ENCODE measurements around the gene ABHD17C.

- no peak for TF ChIP-seq EZH2phosphoT487 (conservative IDR thresholded peaks at IDR 0.05; ENCODE audit: low read length)
- TF ChIP-seq CTCF (IDR thresholded peaks at IDR 0.05; ENCODE audit: insufficient read depth, low read length, poor library complexity, severe bottlenecking), result no peak
These were observed 27.2 kb upstream of the ABHD17C start for GRCh38 chr15:80667936-80668335.

All from SU-DHL-6 (cell line).